Activated T-helper 9 cell treated with anti-CD3 and anti-CD28 coated beads, Interleukin-2, amount 50 U/mL, for 16 hours (primary cell): ENCODE data around the gene THUMPD1.
"Not testable (repeated sequence)": the region's sequence is repeated elsewhere in the genome, so short reads cannot be mapped to it uniquely, and the experiment has no call there.

Experiments
- DNase-seq: peaks from one replicate; pipeline ENCODE4 v3.0.0-alpha.2; 2020; ENCODE audit warnings: low read depth

Gene THUMPD1

GRCh38 chr16:20695024-20695423, 46.6 kb downstream of the THUMPD1 start:
- no peak for DNase-seq

- DNase-seq = not testable (repeated sequence)
Observed at GRCh38 chr16:20694096-20694495, 47.5 kb downstream of the THUMPD1 start.

- no peak for DNase-seq
Observed at GRCh38 chr16:20689668-20690067, 52.0 kb downstream of the THUMPD1 start.

- DNase-seq = no peak
Observed at GRCh38 chr16:20683812-20684211, 57.8 kb downstream of the THUMPD1 start.
